Mesenchymal stem cell (in vitro differentiated cells and primary cell): ENCODE data around the gene RUNX3.

Experiments used
- DNase-seq: peaks from one replicate; pipeline ENCODE4 v3.0.0-alpha.2; 2013
- H2AFZ ChIP-seq: one replicate; pipeline ENCODE4 v1.6.1; 2013; ENCODE audit warnings: low read depth, mild to moderate bottlenecking, control low read depth, inconsistent platforms, low read length, moderate library complexity
- H2AK5ac ChIP-seq: 2 replicates; pipeline ENCODE4 v1.6.1; 2013; ENCODE audit warnings: low read length, moderate library complexity, mild to moderate bottlenecking, inconsistent platforms; ENCODE audit not compliant: severe bottlenecking
- H2BK120ac ChIP-seq: one replicate; pipeline ENCODE4 v1.6.1; 2013; ENCODE audit warnings: low read depth, mild to moderate bottlenecking, inconsistent platforms, low read length, moderate library complexity
- H2BK12ac ChIP-seq, 2 experiments: one replicate each; pipeline ENCODE4 v1.6.1; 2013; ENCODE audit warnings: inconsistent platforms in 2 of 2, low read length in 2 of 2, mild to moderate bottlenecking in 2 of 2, moderate library complexity in 2 of 2, control low read depth in 1 of 2
- H2BK15ac ChIP-seq: one replicate; pipeline ENCODE4 v1.6.1; 2013; ENCODE audit warnings: mild to moderate bottlenecking, low read depth, inconsistent platforms; ENCODE audit not compliant: poor library complexity, severe bottlenecking
- H2BK5ac ChIP-seq: 2 replicates; pipeline ENCODE4 v1.6.1; 2013; ENCODE audit warnings: low read depth, mild to moderate bottlenecking, low read length, control low read depth, inconsistent platforms; ENCODE audit not compliant: poor library complexity, severe bottlenecking
- H3K14ac ChIP-seq, 2 experiments: one replicate each; pipeline ENCODE4 v1.6.1; 2013; ENCODE audit warnings: inconsistent platforms in 2 of 2, low read length in 2 of 2, control low read depth in 1 of 2, mild to moderate bottlenecking in 1 of 2, moderate library complexity in 1 of 2
- H3K18ac ChIP-seq, 2 experiments: one replicate each; pipeline ENCODE4 v1.6.1; 2013; ENCODE audit warnings: inconsistent platforms in 2 of 2, low read length in 2 of 2, control low read depth in 1 of 2, low read depth in 1 of 2, mild to moderate bottlenecking in 1 of 2
- H3K23ac ChIP-seq, 2 experiments: one replicate each; pipeline ENCODE4 v1.6.1; 2013; ENCODE audit warnings: inconsistent platforms in 2 of 2, low read length in 2 of 2, mild to moderate bottlenecking in 2 of 2, moderate library complexity in 2 of 2, control low read depth in 1 of 2
- H3K27ac ChIP-seq: 2 replicates; pipeline ENCODE4 v1.5.1; 2013; ENCODE audit warnings: mild to moderate bottlenecking, moderate library complexity, low read length, control low read depth, inconsistent platforms; ENCODE audit not compliant: poor library complexity, severe bottlenecking
- H3K27me3 ChIP-seq, 2 experiments: 2 replicates each; pipeline versions ENCODE4 v1.6.1 to v1.7.0; 2013; ENCODE audit warnings: low read length in 2 of 2, mild to moderate bottlenecking in 2 of 2, moderate library complexity in 2 of 2, control low read depth in 1 of 2, inconsistent platforms in 1 of 2; ENCODE audit not compliant: control insufficient read depth in 1 of 2, insufficient read depth in 1 of 2
- H3K36me3 ChIP-seq, 2 experiments: 2 replicates each; pipeline versions ENCODE4 v1.6.1 to v1.7.0; 2013; ENCODE audit warnings: low read length in 2 of 2, control low read depth in 1 of 2, inconsistent platforms in 1 of 2, low read depth in 1 of 2, mild to moderate bottlenecking in 1 of 2; ENCODE audit not compliant: insufficient read depth in 2 of 2, control insufficient read depth in 1 of 2
- H3K4ac ChIP-seq, 2 experiments: one replicate each; pipeline ENCODE4 v1.6.1; 2013; ENCODE audit warnings: inconsistent platforms in 2 of 2, low read length in 2 of 2, mild to moderate bottlenecking in 2 of 2, moderate library complexity in 2 of 2, control low read depth in 1 of 2, low read depth in 1 of 2
- H3K4me1 ChIP-seq: 2 replicates; pipeline ENCODE4 v1.6.1; 2013; ENCODE audit warnings: low read depth, low read length, control low read depth; ENCODE audit not compliant: control insufficient read depth, insufficient read depth
- H3K4me2 ChIP-seq: 2 replicates; pipeline ENCODE4 v1.6.1; 2013; ENCODE audit warnings: low read length, mild to moderate bottlenecking, inconsistent platforms; ENCODE audit not compliant: poor library complexity, severe bottlenecking
- H3K4me3 ChIP-seq, 2 experiments: 2 replicates each; pipeline versions ENCODE4 v1.5.1 to v1.7.0; 2013; ENCODE audit warnings: low read length in 2 of 2, mild to moderate bottlenecking in 2 of 2, control low read depth in 1 of 2, low read depth in 1 of 2; ENCODE audit not compliant: insufficient read depth in 1 of 2
- H3K79me1 ChIP-seq: replicated peaks from 2 replicates; pipeline ENCODE4 v1.6.1; 2013; ENCODE audit warnings: mild to moderate bottlenecking, control low read depth, low read length, inconsistent platforms; ENCODE audit not compliant: poor library complexity, severe bottlenecking
- H3K9ac ChIP-seq: 2 replicates; pipeline ENCODE4 v1.7.0; 2013; ENCODE audit warnings: mild to moderate bottlenecking, low read length, moderate library complexity
- H3K9me3 ChIP-seq: 2 replicates; pipeline ENCODE4 v1.7.0; 2013; ENCODE audit warnings: mild to moderate bottlenecking, low read length; ENCODE audit not compliant: control insufficient read depth
- H4K8ac ChIP-seq: one replicate; pipeline ENCODE4 v1.6.1; 2013; ENCODE audit warnings: inconsistent platforms, mild to moderate bottlenecking, low read length, moderate library complexity
- H4K91ac ChIP-seq: one replicate; pipeline ENCODE4 v1.6.1; 2013; ENCODE audit warnings: mild to moderate bottlenecking, low read length, inconsistent platforms
- WGBS: methylation state at CpG from one replicate; pipeline ENCODE4 v1.1.7; 2013; ENCODE audit warnings: mixed read lengths; 5-methylcytosine and 5-hydroxymethylcytosine counted together

Gene RUNX3

GRCh38 chr1:24888971-24889676, 41.0 kb downstream of the RUNX3 start:
- H2BK5ac ChIP-seq: no peak overlapping the region
- no peak overlapping the region for H2AK5ac ChIP-seq
- peak overlapping the region in 1 of 2 experiments; percentile 43 for H3K4me3 ChIP-seq
- H3K14ac ChIP-seq: no peak overlapping the region
- no peak overlapping the region for H3K23ac ChIP-seq
- no peak overlapping the region for H2AFZ ChIP-seq
- H3K4ac ChIP-seq: no peak overlapping the region
- no peak overlapping the region for H4K91ac ChIP-seq
- no peak overlapping the region for H3K4me2 ChIP-seq
- peak; percentile 10 for DNase-seq
- no peak overlapping the region for H3K18ac ChIP-seq
- no peaks in the 10 kb centered on the region for H3K36me3 ChIP-seq
- H2BK12ac ChIP-seq: no peak overlapping the region
- H3K27me3 ChIP-seq: peaks cover 0 to 26% of the 10 kb centered on the region in 2 experiments
- no peak overlapping the region for H2BK120ac ChIP-seq
- H4K8ac ChIP-seq: no peak overlapping the region
- no peaks in the 10 kb centered on the region for H3K4me1 ChIP-seq
- 75% methylated on average over 3 of the region's 4 CpGs for WGBS
- H3K79me1 ChIP-seq: no peaks in the 10 kb centered on the region
- H3K9ac ChIP-seq: peak overlapping the region; percentile 56
- H2BK15ac ChIP-seq: no peak overlapping the region
- H3K27ac ChIP-seq: no peak overlapping the region
- H3K9me3 ChIP-seq: peaks cover 4% of the 10 kb centered on the region

DNA sequence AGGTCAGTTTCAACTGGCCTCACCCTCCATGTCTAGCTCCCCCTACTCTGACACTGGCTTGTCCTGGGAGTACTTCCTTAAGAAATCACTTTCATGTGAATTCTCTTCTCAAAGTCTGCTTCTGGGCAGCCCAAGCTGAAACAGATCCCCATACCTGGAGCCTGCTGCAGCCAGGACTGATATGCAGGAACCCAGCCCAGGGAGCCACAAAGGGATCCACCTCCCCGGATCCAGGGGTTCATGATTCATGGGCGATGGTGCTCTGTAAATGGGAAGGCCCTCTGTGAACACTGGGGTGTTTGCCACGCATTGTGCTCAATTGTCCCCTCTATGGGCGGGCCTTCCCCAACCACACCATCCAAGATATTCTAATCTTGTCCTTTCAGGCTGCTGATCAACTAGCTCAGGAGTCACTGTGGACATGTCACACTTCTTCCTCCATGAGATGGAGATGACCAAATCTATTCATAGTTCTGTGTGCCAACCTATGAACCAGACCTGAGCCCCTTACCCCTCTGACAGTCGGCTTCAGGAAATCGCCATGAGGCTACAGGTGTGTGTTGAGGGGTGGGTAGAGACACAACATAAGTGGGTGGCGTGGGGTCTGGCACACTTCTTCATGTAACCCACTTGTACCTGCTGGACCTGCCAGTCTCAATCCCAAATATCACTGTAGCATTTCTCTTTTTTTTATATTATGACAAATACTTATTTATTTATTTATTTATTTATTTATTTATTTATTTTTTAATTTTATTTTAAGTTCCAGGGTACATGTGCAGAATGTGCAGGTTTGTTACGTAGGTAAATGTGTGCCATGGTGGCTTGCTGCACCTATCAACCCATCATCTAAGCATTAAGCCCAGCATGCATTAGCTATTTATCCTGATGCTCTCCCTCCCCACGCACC, 41.8 kb downstream of the RUNX3 start:
- Histone ChIP-seq H4K91ac (no peak overlapping the region), H3K4me1 (no peaks in the 10 kb centered on the region), H2BK120ac (no peak overlapping the region), H3K36me3 (no peaks in the 10 kb centered on the region), H3K14ac (no peak overlapping the region), H3K9ac (no peak overlapping the region), H3K4ac (no peak overlapping the region), H2AK5ac (no peak overlapping the region), H3K18ac (no peak overlapping the region), H3K79me1 (no peaks in the 10 kb centered on the region), H2BK15ac (no peak overlapping the region), H4K8ac (no peak overlapping the region), H2BK12ac (no peak overlapping the region), H2AFZ (no peak overlapping the region), H3K27ac (no peak overlapping the region), H3K23ac (no peak overlapping the region), H3K4me3 (peak overlapping the region in 1 of 2 experiments; percentile 19), H2BK5ac (no peak overlapping the region), H3K9me3 (peaks cover 6% of the 10 kb centered on the region), H3K4me2 (no peak overlapping the region), H3K27me3 (peaks cover 0 to 26% of the 10 kb centered on the region in 2 experiments)
- DNase-seq: no peak
- WGBS: 90% methylated on average over 6 of the region's 9 CpGs

GRCh38 chr1:24886241-24886640, 43.8 kb downstream of the RUNX3 start:
- Histone ChIP-seq H2BK5ac (no peak overlapping the region), H3K14ac (no peak overlapping the region), H4K91ac (no peak overlapping the region), H2AFZ (no peak overlapping the region), H2AK5ac (no peak overlapping the region), H3K4me2 (no peak overlapping the region), H3K36me3 (no peaks in the 10 kb centered on the region), H3K4me3 (no peak overlapping the region), H3K9ac (no peak overlapping the region), H3K79me1 (no peaks in the 10 kb centered on the region), H3K4ac (no peak overlapping the region), H3K4me1 (no peaks in the 10 kb centered on the region), H4K8ac (no peak overlapping the region), H2BK12ac (no peak overlapping the region), H3K23ac (no peak overlapping the region), H3K27ac (no peak overlapping the region), H3K27me3 (peaks cover 0 to 26% of the 10 kb centered on the region in 2 experiments), H3K18ac (no peak overlapping the region), H3K9me3 (peaks cover 6% of the 10 kb centered on the region), H2BK120ac (no peak overlapping the region), H2BK15ac (no peak overlapping the region)
- 91% methylated on average over 1 of the region's 1 CpG for WGBS
- no peak for DNase-seq

DNA sequence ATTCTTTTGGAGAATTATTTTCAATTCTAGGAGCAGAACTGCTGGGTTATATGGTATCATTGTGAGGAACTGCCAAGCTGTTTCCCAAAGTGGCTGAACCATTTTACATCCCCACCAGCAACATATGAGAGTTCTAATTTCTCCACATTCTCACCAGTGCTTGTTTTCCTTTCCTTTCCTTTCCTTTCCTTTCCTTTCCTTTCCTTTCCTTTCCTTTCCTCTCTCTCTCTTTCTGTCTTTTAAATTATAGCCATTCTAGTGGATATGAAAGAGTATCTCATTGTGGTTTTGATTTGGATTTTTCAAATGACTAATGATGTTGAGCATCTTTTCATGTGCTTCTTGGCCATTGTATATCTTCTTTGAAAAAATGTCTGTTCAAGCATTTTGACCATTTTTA, 45.3 kb downstream of the RUNX3 start:
- no peak overlapping the region for H3K23ac ChIP-seq
- no peak overlapping the region for H2BK5ac ChIP-seq
- H4K8ac ChIP-seq: no peak overlapping the region
- H3K9me3 ChIP-seq: peaks cover 6% of the 10 kb centered on the region
- H3K4me3 ChIP-seq: no peak overlapping the region
- H2BK12ac ChIP-seq: no peak overlapping the region
- no peak overlapping the region for H4K91ac ChIP-seq
- H3K36me3 ChIP-seq: no peaks in the 10 kb centered on the region
- no peak overlapping the region for H3K4ac ChIP-seq
- peaks cover 0 to 30% of the 10 kb centered on the region in 2 experiments for H3K27me3 ChIP-seq
- H3K14ac ChIP-seq: no peak overlapping the region
- no peak overlapping the region for H3K27ac ChIP-seq
- H3K4me1 ChIP-seq: no peaks in the 10 kb centered on the region
- no peak for DNase-seq
- no peak overlapping the region for H2BK15ac ChIP-seq
- H3K9ac ChIP-seq: no peak overlapping the region
- no peaks in the 10 kb centered on the region for H3K79me1 ChIP-seq
- H2AFZ ChIP-seq: no peak overlapping the region
- H3K4me2 ChIP-seq: no peak overlapping the region
- H2BK120ac ChIP-seq: no peak overlapping the region
- H2AK5ac ChIP-seq: no peak overlapping the region
- H3K18ac ChIP-seq: no peak overlapping the region
